Esophagus (tissue), 2 donors: ENCODE results near the gene NECTIN3. TPM values are rescaled to one million over a fixed set of nuclear protein-coding genes. Genes with fewer than 3 reads are reported as not detected.

Experiments used
- H3K27ac ChIP-seq, 2 donors: one replicate each; pipeline ENCODE4 v1.5.1; 2013; ENCODE audit warnings: low read depth in 2 of 2, mild to moderate bottlenecking in 2 of 2, inconsistent platforms in 1 of 2, low read length in 1 of 2, moderate library complexity in 1 of 2
- H3K27me3 ChIP-seq, 2 donors: one replicate each; pipeline ENCODE4 v1.6.1; 2013; ENCODE audit warnings: low read length in 2 of 2, control low read depth in 1 of 2, mild to moderate bottlenecking in 1 of 2; ENCODE audit not compliant: insufficient read depth in 2 of 2, control insufficient read depth in 1 of 2
- H3K36me3 ChIP-seq, 2 donors: one replicate each; pipeline ENCODE4 v1.6.1; 2013; ENCODE audit warnings: low read length in 1 of 2; ENCODE audit not compliant: control insufficient read depth in 2 of 2, insufficient read depth in 2 of 2
- H3K4me1 ChIP-seq, 2 donors: one replicate each; pipeline ENCODE4 v1.6.1; 2013; ENCODE audit warnings: low read length in 1 of 2; ENCODE audit not compliant: control insufficient read depth in 2 of 2, insufficient read depth in 2 of 2
- H3K4me3 ChIP-seq, 2 donors: one replicate each; pipeline ENCODE4 v1.5.1; 2013; ENCODE audit warnings: low read length in 2 of 2, mild to moderate bottlenecking in 2 of 2, low read depth in 1 of 2, moderate library complexity in 1 of 2
- H3K9me3 ChIP-seq, 2 donors: one replicate each; pipeline ENCODE4 v1.6.1; 2013; ENCODE audit warnings: mild to moderate bottlenecking in 2 of 2, low read depth in 1 of 2, low read length in 1 of 2, moderate library complexity in 1 of 2; ENCODE audit not compliant: control insufficient read depth in 2 of 2, insufficient read depth in 1 of 2
- WGBS, 2 donors: extraction: QIAGEN DNeasy Blood & Tissue Kit; methylation state at CpG; one replicate each; pipeline ENCODE4 v1.1.7; 2013; 5-methylcytosine and 5-hydroxymethylcytosine counted together
- polyA plus RNA-seq, 2 donors: library from polyadenylated mRNA; stranded (reverse); fragments of 200-250 nt; gene quantifications; one replicate each; pipeline ENCODE4 v1.2.3, GENCODE V29; 2013
- donor health status: healthy with polysubstance abuse.
- donor health status: Bipolar disorder and iron deficiency.

Gene NECTIN3
- polyA plus RNA-seq, 2 donors, result 0.33 to 0.67 TPM

GRCh38 chr3:111077369-111077768 is 5.8 kb downstream of the NECTIN3 start:
- H3K36me3 ChIP-seq, result no peaks in the 10 kb centered on the region
- H3K27me3 ChIP-seq, result peaks cover 0 to 5% of the 10 kb centered on the region in 2 donors
- H3K4me3 ChIP-seq, result no peak overlapping the region
- H3K9me3 ChIP-seq, result no peaks in the 10 kb centered on the region
- WGBS, 2 donors, result 89 to 90% methylated on average over 2 of the region's 2 CpGs
- no peak overlapping the region for H3K27ac ChIP-seq
- H3K4me1 ChIP-seq, result peaks cover 0 to 3% of the 10 kb centered on the region in 2 donors

- Histone ChIP-seq H3K27ac (no peak overlapping the region), H3K4me3 (no peak overlapping the region), H3K36me3 (no peaks in the 10 kb centered on the region), H3K27me3 (no peaks in the 10 kb centered on the region), H3K9me3 (no peaks in the 10 kb centered on the region), H3K4me1 (no peaks in the 10 kb centered on the region)
- 26 to 30% methylated on average over 1 of the region's 1 CpG for WGBS, 2 donors
Measured at GRCh38 chr3:111080413-111080812, 8.8 kb downstream of the NECTIN3 start.

GRCh38 chr3:111081008-111081545 is 9.5 kb downstream of the NECTIN3 start:
- no peaks in the 10 kb centered on the region for H3K9me3 ChIP-seq
- 62 to 69% methylated on average over 3 of the region's 3 CpGs for WGBS, 2 donors
- no peak overlapping the region for H3K4me3 ChIP-seq
- no peaks in the 10 kb centered on the region for H3K4me1 ChIP-seq
- no peaks in the 10 kb centered on the region for H3K36me3 ChIP-seq
- H3K27me3 ChIP-seq, result no peaks in the 10 kb centered on the region
- H3K27ac ChIP-seq, result no peak overlapping the region

- 70 to 79% methylated on average over 2 of the region's 2 CpGs for WGBS, 2 donors
Measured at GRCh38 chr3:111084911-111085310, 13.3 kb downstream of the NECTIN3 start.

GRCh38 chr3:111087924-111088469 is 16.4 kb downstream of the NECTIN3 start:
- no peak overlapping the region for H3K27ac ChIP-seq
- no peaks in the 10 kb centered on the region for H3K27me3 ChIP-seq
- no peaks in the 10 kb centered on the region for H3K36me3 ChIP-seq
- no peaks in the 10 kb centered on the region for H3K4me1 ChIP-seq
- H3K4me3 ChIP-seq, result no peak overlapping the region
- H3K9me3 ChIP-seq, result no peaks in the 10 kb centered on the region

More at GRCh38 chr3:111084911-111085310, 13.3 kb downstream of the NECTIN3 start:
- H3K4me1 ChIP-seq, result no peaks in the 10 kb centered on the region
- no peak overlapping the region for H3K4me3 ChIP-seq
- no peaks in the 10 kb centered on the region for H3K27me3 ChIP-seq
- H3K9me3 ChIP-seq, result no peaks in the 10 kb centered on the region
- H3K27ac ChIP-seq, result no peak overlapping the region
- no peaks in the 10 kb centered on the region for H3K36me3 ChIP-seq

- Histone ChIP-seq H3K36me3 (no peaks in the 10 kb centered on the region), H3K27ac (no peak overlapping the region), H3K27me3 (no peaks in the 10 kb centered on the region), H3K4me1 (no peaks in the 10 kb centered on the region), H3K9me3 (no peaks in the 10 kb centered on the region), H3K4me3 (no peak overlapping the region)
- 86 to 87% methylated on average over 10 of the region's 10 CpGs for WGBS, 2 donors
Measured at GRCh38 chr3:111096487-111097209, 25.0 kb downstream of the NECTIN3 start.

GRCh38 chr3:111103807-111104206 is 32.2 kb downstream of the NECTIN3 start:
- H3K4me3 ChIP-seq, result no peak overlapping the region
- H3K36me3 ChIP-seq, result no peaks in the 10 kb centered on the region
- H3K27me3 ChIP-seq, result no peaks in the 10 kb centered on the region
- no peaks in the 10 kb centered on the region for H3K4me1 ChIP-seq
- H3K9me3 ChIP-seq, result no peaks in the 10 kb centered on the region
- H3K27ac ChIP-seq, result no peak overlapping the region
- 74% methylated on average over 1 of the region's 1 CpG for WGBS, 2 donors

- Histone ChIP-seq H3K4me1 (no peaks in the 10 kb centered on the region), H3K27ac (no peak overlapping the region), H3K36me3 (no peaks in the 10 kb centered on the region), H3K4me3 (no peak overlapping the region), H3K9me3 (no peaks in the 10 kb centered on the region), H3K27me3 (no peaks in the 10 kb centered on the region)
- 58 to 63% methylated on average over 3 of the region's 3 CpGs for WGBS, 2 donors
Measured at GRCh38 chr3:111106993-111107661, 35.5 kb downstream of the NECTIN3 start.

- no peaks in the 10 kb centered on the region for H3K4me1 ChIP-seq
- WGBS, 2 donors, result 46 to 62% methylated on average over 2 of the region's 2 CpGs
Measured at GRCh38 chr3:111107662-111108035, 36.0 kb downstream of the NECTIN3 start.

More at GRCh38 chr3:111107662-111108035, 36.0 kb downstream of the NECTIN3 start:
- Histone ChIP-seq H3K36me3 (no peaks in the 10 kb centered on the region), H3K4me3 (no peak overlapping the region), H3K9me3 (no peaks in the 10 kb centered on the region), H3K27me3 (no peaks in the 10 kb centered on the region), H3K27ac (no peak overlapping the region)
